Measurements from ENCODE around the gene MN1. TPM values are rescaled to one million over a fixed set of nuclear protein-coding genes. Genes with fewer than 3 reads are reported as not detected.

Gene MN1
- total RNA-seq, 1 donor from 2014 or later: 0.13 TPM

DNA sequence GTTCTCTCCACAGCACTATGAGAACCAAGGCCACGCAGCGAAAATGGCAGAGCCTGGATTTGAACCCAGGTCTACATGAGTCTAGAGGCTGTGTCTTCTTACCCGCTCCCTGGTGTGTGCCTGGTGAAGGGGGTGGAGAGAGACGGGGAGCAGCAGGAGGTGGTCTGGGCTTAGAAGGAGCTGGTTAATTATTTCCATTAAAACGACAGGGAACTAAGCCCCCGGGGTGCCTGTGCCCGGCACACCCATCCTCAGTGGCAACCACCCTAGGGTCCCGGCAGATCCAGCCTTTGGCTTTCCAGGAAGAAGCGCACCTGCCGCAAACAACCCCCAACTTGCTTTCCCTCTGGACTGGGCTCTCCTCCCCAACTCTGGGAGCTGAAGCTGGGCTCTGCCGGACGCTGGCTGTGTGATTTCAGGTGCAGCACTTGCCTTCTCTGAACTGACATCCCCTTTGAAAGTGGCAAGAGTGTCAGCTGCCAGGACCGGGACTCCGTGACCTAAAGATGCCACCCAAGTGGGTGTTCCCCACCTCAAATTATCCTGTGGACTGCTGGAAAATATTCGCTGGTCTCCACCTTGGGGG lies 35.8 kb downstream of the MN1 start:
- DNase-seq (ENCODE audit: low read depth in 2 of 2): no peak

DNA sequence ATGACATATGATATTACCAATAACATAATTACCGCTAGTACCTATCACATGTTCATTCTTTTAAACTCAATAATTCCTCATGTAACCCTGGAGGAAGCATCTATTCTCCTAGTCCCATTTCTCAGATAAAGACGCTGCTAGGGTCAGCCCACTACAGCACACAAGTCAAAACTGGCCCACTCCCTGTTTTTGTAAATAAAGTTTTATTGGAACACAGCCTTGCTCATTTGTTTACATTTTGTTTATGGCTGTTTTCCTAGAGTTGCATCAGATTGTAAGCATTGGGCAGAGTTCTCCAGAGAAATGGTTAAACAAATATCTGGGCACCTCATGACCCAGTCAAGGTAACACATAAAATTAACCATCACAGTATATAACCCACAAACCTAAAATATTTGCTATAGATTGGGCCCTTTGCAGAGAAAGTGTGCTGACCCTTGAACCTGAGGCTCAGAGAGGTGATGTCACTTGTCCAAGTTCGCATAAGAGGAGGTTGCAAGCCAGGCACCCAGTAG lies 36.8 kb downstream of the MN1 start:
- DNase-seq (ENCODE audit: low read depth in 2 of 2): no peak

DNA sequence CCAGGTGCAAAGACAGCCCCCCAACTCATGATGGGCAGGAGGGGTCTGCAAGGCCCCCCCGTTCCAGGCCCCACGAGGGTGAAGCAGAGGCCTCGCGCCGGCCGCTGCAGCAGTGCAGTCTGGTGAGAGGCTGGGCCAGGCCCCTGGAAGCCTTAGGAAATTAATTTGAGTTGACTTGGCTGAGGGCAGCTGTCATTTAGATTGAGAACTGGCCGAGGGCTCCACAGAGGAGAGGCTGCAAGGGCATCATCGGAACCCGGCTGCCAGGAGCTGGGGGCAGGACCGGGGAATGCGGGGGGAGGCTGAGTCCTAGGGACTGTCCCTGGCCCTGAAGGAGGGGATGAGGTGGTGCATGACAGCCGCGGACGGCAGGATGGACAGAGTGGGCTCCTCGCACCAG lies 39.9 kb downstream of the MN1 start:
- no peak for DNase-seq (ENCODE audit: low read depth in 2 of 2)

DNA sequence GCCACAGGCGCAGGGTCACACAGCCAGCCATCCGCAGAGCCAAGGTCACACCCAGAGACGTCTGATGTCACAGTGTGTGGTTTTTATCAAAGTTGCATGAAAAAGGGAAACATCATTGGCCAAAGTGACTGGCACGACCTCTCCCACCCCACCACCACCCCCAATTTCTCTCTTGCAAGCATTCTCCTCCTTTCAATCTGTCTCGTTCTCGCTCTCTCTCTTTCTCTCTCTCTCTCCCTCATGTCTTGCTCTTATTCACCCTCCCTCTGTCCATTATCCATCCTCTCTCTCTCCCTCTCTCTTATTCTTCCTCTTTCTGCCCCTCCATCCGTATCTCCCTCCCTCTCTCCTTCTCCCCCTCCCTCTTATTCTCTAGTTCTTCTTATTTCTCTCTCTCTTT lies 40.6 kb downstream of the MN1 start:
- no peak for DNase-seq (ENCODE audit: low read depth in 2 of 2)

DNA sequence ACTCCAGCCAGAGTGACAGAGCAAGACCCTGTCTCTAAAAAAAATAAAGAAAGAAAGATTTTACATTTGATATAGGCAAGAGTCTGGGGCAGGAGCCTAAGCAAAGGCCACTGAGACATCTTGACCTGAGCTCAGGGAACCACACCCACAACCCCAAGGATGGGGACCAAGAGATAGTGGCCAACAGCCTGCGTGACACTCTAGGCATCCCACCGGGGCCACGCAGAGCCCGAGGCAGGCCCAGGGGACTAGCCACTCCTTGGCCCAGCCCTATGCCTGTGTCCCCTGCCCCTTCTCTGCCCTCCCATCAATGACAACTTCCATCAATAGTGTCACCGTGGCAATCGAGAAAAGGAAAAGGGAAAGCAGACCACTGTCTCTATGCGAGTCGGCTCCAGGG lies 41.1 kb downstream of the MN1 start:
- DNase-seq (ENCODE audit: low read depth in 2 of 2): no peak

DNA sequence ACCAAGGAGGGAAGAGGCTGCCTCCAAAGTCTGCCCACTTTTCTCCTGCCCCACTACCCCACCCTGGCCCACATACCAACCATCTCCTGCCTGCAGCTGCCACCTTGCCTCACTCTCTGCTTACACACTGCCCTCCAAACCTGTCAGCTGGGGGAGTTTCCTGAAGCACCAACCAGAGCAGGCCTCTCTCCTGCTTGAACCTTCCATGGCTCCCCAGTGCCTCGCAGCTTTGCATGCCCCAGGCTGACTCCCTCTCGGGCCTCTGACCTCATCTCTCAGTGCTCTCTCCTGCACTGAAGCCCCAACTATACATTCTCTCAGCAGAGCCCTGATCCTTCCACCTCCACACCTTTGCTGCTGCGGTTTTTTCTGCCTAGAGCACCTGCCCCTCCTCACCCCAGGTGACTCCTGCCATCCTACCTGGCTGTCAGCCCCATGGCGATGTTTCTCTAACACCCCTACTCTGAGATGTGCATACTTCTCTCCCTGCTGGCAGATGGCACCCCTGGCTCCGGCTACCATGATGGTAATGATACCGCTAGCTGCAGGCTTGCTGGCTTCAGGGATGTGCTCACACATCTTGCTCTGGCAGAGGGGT lies 43.5 kb downstream of the MN1 start:
- no peak for DNase-seq (ENCODE audit: low read depth in 2 of 2)

DNA sequence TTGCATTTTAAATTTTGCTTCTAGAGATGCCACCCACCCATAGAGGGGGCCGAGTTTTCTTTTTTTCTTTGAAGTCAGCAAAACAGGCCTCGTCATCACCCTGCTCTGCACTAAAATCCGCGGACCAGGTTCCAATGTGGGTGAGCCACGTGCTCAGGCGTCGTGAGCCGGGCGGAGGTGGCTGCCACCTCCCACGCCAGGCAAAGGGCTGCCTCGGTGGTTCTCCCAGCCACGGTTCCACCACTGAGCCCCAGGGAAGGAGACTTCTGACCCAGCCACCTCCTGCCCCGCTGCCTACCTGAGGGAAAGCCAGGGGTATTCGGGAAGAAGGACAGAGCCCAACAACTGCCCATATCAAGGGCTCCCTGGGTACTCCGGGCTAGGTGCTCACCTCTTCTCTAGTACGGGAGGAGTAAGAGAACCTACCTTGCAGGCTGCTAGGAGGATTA lies 45.3 kb downstream of the MN1 start:
- DNase-seq (ENCODE audit: low read depth in 2 of 2): no peak

DNA sequence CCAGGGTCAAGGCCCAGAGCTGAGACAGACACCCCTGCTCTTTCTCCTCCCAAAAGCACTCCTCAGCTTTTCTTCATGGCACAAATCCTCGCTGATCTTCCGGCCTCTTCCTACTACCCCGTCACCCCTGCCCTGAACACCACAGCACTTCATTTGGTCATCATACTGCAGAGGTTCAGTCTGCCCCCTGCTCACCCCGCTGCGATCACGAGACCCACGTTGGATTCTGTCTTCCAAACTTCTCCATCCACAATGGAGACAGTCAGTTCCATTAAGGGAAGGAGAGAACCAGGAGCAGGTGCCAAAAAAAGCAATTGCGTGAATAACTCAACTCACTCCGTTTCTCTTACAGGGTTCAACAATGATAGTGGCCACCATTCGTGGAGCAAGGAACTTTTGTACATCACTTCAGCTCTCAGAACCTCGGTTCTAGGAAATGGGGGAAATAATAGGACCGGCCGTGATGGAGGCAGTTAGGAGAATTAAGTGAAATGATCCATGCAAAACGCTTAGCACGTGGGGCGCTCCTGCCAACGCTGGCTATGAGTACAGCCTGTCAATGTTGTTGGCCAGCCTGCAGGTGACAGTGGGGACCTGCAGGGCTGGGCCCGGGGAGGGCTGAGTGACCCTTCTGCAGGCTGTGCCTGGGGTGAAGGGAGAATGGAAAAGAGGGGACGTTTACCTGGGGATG lies 45.9 kb downstream of the MN1 start:
- no peak for DNase-seq (ENCODE audit: low read depth in 2 of 2)

DNA sequence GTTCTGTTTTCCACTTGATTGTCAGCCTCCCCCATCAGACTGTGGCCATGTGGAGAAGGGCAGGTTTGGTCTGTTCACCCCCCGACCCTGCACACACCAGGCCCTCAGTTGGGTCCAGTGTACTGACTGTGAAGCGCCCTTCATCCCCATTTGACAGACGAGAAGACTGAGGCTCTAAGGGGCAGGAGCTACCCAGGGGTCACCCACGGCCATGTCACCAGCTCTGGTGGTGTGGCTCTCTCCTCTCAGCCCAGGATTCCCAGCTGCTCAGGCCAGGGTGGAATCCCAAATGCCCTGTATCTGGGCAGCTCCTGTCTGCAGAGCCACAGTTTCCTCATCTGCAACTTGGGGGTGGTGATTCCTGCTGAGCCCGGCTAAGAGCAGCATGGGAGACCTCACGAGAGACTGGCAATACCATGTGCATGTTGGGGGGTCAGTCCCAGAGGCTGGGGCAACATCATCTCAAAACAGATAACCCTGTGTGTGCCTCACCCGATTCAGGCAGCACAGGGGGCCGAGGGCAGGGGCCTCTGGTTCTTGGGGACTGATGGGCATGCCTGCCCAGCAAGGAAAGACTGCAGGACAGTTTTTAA lies 46.6 kb downstream of the MN1 start:
- no peak for DNase-seq (ENCODE audit: low read depth in 2 of 2)

DNA sequence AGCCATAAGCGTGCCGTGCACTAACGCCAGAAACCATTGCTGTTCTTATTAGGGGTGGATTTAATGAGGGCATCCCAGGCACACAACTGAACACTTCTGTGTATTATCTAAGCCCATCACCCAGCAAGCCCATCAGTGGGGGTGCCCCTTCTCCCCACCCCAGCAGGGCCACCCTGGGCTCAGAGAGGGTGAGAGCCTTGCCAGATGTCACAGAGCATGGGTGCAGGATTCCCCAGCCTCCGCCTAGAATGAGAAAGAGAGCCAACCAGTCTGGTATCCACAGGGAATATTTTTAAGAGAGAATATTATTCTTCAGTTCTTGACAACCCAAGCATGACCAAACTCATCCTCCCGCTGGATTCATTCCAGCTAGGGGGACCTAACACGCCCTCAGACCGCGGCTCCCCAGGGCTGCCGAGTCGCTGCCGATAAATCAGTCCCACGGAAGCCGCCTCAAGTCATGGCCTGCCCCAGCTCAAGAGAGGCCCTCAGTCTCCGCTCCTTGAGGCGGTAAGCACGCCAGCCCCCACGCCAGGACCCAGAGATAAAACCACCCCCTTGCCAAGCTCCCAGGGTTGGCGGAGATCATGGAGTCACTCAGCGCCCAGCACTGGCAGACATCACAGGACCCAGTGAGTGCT lies 47.2 kb downstream of the MN1 start:
- DNase-seq (ENCODE audit: low read depth in 2 of 2): no peak

DNA sequence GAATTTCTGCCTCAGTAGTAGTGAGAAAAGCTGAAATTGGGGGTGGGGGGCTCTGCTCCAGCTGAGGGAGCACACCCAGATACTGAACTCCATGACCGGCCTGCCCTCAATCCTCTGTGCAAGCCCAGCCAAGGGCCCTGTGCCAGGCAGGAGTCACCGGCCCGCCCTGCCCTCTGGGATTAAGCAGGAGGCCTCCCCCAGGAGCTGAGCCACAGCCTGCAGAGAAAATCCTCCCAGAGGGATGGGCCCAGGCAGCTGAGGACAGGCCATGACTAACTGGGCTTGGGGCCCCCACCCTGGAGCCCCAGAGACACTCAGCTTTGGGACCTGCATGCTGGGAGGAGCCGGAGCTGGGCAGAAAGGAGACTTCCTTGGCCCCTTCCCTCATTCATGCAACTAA lies 48.8 kb downstream of the MN1 start:
- no peak for DNase-seq (ENCODE audit: low read depth in 2 of 2)

DNA sequence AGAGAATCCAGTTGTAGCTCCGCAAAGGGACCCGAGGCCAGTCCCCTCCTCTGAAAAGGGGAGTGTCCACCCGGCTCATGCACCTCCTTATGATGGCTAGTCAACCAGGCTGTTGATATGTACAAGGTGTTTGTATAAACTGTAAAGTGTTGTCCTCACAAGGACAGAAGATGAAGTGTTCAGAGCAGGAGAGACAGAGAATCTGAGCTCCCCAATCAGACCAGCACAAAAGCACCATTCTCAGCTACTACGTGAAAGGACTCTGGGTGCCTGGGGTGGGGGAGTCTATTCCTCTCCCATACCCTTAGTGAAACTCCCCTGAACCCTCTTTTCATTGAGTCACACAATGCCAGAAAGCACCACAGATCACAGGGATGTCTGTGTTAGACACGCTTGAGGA lies 49.4 kb downstream of the MN1 start:
- DNase-seq (ENCODE audit: low read depth in 2 of 2): no peak

DNA sequence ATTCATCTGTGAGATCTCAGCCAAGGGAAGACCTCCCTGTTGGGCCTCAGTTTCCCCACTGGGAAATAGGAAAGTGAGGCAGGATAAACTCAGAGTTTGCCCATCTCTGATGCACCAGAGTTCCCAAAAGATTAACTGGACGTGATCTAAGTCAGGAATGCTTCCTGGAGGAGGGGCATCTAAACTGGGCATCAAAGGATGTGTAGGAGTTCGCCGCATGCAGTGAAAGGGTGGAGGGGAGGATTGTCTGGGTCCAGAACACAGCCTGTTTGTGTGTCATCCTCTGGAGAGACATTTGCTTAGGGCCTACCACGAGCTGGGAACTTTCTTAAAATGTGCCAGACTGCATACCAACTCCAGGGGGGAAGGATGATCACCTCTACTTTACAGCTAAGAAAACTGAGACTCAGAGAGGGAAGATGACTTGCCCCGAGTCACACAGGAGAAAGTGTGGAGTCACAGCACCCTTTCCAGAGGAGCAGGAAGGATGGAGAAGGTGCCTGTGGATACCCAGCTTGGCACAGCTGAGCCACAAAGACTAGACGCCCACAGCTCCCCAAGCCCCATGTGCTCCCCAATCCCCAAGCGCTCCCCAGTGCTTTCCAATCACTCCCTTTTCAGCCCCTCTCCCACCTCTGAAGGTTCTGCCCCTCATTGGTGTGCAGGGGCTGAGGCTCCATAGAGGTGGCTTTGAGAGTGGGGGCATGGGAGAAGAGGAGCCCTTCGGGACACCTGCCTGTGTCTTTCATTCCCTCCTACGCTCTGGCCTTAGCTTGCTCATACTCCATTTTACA lies 50.1 kb downstream of the MN1 start:
- DNase-seq (ENCODE audit: low read depth in 2 of 2): no peak

DNA sequence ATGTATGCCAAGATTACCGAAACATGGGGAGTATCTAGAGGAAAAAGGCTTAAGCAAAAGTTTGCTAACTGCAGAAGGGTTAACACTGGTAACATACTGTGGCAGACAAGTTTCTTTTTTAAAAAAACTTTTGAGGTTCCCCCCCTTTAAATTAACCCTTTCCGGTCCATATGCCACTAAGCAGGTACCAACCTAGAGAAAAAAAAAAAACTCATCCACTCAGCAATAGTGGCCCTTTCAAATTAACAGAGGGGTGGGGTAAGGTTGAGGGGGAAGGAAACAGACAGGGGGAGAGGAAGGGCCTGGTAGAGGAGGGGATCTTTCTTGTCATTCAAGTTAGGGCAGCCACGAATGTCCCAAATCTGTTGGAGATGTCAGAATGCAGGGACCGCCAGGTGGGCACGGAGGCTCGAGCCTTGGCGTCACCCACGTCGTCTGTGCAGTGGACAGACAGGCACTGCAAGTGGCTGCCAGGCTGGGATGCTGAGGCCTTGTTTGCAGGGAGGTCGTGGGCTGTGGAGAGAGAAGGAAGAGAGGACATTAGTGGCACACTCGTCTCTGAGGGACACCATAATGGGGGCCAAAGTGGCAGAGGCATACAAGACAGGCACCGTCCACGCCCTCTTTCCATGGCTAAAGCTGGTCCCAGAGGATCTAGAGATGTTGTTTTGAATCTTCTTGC lies 50.8 kb downstream of the MN1 start:
- no peak for DNase-seq (ENCODE audit: low read depth in 2 of 2)

DNA sequence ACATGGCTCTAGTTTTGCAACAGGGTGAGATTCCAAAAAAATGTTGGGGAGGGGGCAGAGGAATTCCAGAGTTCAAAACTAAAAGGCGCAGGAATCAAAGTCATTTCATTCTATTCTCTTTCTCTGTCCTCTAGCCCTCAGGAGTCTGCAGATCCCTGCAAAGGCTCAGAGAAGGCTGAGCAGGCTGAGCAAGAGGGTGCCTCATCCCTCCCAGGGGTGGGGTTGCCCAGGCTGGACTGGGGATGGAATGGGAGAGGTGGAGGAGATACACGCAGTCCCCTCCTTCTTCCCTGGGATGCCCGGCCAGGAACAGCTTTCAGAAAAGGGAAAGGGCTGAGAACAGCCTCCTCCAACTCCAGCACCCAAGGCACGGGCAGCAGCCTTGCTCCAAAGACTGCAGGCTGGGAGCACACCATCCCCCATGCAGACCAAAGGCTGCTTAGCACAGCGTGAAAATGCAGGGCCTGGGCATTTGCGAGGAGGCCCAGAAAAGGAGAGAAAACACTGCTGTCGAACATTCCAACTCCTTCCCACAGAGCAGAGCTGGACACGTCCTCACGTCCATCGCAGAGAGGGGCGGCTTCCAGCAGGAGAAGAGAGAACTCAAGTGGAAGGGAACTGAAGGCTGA lies 51.8 kb downstream of the MN1 start:
- DNase-seq (ENCODE audit: low read depth in 2 of 2): no peak

DNA sequence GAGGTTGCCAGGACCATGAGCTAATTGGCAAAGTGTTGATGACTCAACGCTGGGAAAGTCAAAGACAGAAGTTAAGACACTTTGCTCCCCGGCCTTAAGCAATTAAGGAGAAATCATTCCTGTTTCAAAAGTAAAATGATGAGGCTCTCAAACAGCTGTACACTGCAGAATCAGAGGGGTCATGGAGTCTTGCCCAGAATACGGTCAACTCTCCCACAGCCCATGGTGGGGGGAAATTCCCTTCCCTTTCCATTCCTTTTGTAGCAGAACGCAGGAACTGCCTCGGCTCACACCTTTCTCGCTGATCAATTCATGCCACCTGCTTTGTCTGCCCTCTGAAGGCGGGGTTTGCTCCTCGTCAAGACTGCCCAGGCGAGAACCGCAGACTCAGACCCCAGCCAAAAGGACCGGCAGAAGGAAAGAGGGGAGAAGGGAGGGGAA lies 52.8 kb downstream of the MN1 start:
- DNase-seq (ENCODE audit: low read depth in 2 of 2): no peak

DNA sequence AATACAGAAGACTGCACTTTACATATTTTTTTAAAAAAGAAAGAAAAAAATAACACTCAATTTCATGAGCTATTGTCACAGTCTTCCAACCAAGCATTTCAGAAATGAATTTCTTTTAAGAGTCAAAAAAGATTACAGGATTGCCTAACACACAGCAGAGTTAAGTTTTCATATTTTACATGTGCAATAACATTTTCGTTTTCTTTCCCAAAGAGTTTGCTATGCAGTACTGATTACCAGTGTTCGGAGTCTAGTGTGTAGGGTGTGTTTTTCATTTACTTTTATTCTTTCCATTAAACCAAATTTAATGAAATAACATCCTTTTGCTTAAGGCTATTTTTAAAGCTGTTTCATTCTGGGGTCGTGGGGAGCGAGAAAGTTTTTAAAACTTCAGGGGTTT lies 53.2 kb downstream of the MN1 start:
- no peak for DNase-seq (ENCODE audit: low read depth in 2 of 2)

DNA sequence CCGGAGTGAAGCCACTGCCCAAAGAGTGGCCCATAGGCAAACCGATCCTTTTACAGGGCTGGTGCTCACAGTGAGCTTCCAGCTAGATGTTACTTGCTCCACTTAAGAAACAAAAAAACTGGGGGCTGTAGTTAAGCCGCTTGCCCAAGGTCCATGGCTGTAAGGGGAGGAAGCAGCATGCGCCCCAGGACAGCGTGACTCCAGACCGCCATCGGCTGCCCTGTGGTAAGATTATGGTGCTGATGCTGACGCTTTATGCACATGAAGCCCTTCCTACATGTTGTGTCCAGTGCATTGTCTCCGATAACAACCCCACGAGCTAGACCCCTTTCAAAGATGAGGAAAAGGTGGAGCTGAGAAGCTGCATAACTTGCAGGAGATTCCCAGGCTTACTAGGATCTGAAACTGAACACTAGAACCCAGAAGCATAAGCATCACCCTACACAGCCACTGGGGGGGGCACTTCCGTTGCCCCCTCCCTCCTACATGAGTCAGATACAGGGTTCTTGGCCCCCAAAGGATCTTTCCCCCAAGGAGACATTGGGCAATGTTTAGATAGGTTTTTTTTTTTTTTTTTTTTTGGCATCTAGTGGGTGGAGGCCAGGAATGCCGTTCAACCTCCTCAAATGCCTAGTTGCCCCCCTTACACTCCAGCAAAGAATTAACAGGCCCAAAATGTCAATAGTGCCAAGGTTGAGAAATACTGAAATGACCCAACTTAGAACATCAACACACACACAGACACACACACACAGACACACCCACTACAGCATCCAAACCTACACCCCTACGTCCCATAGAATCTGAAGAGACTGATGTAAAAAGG lies 53.9 kb downstream of the MN1 start:
- no peak for DNase-seq (ENCODE audit: low read depth in 2 of 2)

DNA sequence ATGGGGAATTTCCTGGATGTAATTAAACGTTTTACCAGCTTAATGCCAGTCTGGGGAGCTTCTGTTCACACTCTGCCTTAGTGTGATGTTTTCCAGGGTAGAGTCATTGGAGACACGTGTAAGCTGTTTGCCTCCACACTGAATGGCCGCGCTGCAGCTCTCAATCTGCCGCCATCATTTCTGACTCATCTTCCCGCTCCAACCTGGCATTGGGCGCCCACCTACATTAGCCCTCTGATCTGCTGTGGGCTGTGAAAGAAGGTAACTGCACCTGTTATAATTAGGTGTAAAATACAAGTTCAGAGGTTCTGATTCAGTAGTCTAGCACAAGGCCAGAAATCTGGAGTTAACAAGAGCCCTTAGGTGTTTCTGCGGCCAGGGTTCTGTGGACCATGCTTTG lies 54.6 kb downstream of the MN1 start:
- no peak for DNase-seq (ENCODE audit: low read depth in 2 of 2)

Measured in dermis microvascular lymphatic vessel endothelial cell (primary cell).